Heart left ventricle (tissue), 13 donors: ENCODE results near the gene RELCH.

Experiments
- POLR2A ChIP-seq, 2 donors: fragments of 450-650 bp; IDR thresholded peaks; one replicate each; pipeline ENCODE4 v1.6.1; 2017; ENCODE audit warnings: antibody characterized with exemption in 2 of 2, mild to moderate bottlenecking in 2 of 2, moderate library complexity in 2 of 2
- TF ChIP-seq, protein P1 (sequence below), 12 donors: fragments of 200-600 bp; sonication (generic) in 4 of 12; IDR thresholded peaks; one replicate each; pipeline versions ENCODE4 v1.5.0 to v1.8.0; 2018 to 2022; ENCODE audit warnings: antibody characterized with exemption in 12 of 12, mild to moderate bottlenecking in 5 of 12
- donor health status: ischemic (EF 13 %, LVEDD 7.1; RV severe dilation, severe dysfunction).
- donor health status: DM: no; HTN: yes; CAD: no.
- donor health status: DM: no; HTN: no; CAD: no.
- donor health status: ischemic (EF 25% LVEDD 6.9; RV normal size, moderate dysfunction).
- donor health status: ischemic (EF 25% LVEDD 5.7; RV mildly dilated, moderate dysfunction).
- donor health status: ischemic (EF 35%, LVEDD 5.7; RV mildly dilated, moderate dysfunction).
- donor health status: nonischemic (EF 11% LVEDD 7.7; RV severe dilation, severe dysfunction).
- donor health status: DM: yes; HTN: yes; CAD: no.
- donor health status: PGD.
- donor health status: ischemic (EF 29% LVEDD 5.4; RV normal size, mild dysfunction).
- donor health status: nonischemic (EF 23%, LVEDD 6.1; RV moderate dilation, normal function).

DNA sequence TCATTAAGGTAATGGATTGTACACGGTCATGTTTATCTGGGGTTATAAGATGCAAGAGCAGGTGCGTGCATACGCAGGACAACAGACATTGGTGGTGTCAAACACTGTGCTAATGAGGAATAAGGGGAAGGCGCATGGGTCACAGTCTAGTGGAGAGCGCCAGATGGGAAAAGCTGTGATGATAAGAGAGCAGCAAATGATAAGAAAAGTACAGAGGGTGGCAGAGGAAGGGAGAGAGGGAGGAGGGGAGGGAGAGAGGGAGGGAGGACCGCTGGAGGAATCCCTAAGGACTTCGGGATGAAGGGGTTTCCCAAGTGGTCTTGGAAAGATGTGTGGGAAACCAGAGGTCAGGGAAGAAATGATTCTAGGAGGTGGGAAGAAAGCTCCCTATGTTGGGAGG, 140.9 kb downstream of the RELCH start:
- TF ChIP-seq, protein P1, sequence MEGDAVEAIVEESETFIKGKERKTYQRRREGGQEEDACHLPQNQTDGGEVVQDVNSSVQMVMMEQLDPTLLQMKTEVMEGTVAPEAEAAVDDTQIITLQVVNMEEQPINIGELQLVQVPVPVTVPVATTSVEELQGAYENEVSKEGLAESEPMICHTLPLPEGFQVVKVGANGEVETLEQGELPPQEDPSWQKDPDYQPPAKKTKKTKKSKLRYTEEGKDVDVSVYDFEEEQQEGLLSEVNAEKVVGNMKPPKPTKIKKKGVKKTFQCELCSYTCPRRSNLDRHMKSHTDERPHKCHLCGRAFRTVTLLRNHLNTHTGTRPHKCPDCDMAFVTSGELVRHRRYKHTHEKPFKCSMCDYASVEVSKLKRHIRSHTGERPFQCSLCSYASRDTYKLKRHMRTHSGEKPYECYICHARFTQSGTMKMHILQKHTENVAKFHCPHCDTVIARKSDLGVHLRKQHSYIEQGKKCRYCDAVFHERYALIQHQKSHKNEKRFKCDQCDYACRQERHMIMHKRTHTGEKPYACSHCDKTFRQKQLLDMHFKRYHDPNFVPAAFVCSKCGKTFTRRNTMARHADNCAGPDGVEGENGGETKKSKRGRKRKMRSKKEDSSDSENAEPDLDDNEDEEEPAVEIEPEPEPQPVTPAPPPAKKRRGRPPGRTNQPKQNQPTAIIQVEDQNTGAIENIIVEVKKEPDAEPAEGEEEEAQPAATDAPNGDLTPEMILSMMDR (IDR thresholded peaks at IDR 0.05), result no peak
- no peak for TF ChIP-seq POLR2A (IDR thresholded peaks at IDR 0.05)
